Renal pelvis (tissue), 4 donors: ENCODE measurements around the gene RASGRF2. TPM values are rescaled to one million over a fixed set of nuclear protein-coding genes. Genes with fewer than 3 reads are reported as not detected.
"Not testable (repeated sequence)": the region's sequence is repeated elsewhere in the genome, so short reads cannot be mapped to it uniquely, and the experiment has no call there.

Experiments used
- DNase-seq: peaks from one replicate; pipeline ENCODE4 v3.0.0-alpha.2; 2013
- polyA plus RNA-seq, 3 donors: library from polyadenylated mRNA; unstranded; fragments of 120-200 nt; gene quantifications; one replicate each; pipeline ENCODE4 v1.2.1, GENCODE V29; 2013; ENCODE audit not compliant: insufficient read length in 3 of 3

The RASGRF2 gene
- polyA plus RNA-seq, 3 donors = 1.4 to 2.5 (median 2.1) TPM

DNA sequence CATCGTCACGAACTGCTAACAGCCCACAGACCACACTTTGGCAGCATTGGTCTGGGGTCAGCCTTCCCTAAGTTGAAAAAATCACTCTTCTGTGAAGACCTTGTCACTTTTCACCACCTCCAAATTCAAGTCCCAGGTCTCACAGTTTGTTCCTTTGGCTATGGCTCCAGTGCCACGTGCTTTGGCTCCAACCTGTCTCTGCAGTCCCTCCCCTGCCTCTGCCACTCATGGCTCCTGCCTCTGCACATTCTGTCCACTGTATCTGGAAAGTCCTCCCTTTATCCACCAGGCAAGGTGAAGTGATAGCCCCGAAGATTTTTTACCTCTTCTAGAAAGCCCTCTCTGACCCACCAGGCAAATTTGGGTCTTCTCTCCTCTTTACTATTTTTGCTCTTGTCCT is 278.3 kb downstream of the RASGRF2 start:
- DNase-seq = no peak

DNA sequence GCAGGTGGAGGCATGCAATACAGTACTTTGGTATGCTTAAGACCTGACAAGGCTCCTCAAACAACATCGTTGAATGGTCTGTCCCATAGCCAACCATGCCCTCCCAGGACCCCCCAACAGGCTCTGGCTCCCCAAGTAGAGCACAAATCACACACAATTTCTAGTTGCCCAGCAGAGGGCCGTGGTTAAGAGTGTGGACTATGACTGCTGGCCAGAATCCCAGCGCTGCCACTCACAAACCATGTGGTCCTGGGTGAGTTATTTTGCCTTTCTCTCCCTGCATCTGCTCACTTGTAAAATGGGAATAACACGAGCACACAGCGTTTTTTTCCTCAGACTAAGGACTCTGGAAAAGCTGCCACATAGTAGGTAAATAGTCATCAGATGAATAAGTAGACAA is 279.4 kb downstream of the RASGRF2 start:
- no peak for DNase-seq

DNA sequence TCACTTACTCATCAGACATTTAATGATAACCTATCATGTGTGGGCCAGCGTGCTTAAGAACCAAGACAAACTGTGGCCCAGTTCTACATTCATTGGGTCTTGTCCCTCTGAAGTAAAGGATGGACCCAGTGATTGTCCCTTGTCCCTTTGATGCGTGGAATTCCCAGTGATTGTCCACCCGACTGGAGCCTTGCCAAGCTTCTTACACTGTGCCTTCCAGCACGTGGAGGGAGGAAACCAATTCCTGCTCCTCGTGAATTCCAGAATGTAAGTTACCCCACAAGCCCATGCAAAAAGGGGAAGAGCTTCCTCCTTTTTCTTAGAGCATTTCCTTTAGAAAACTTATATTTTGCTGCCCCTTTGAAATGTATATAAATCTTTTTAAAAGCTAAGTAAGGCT is 280.8 kb downstream of the RASGRF2 start:
- no peak for DNase-seq

DNA sequence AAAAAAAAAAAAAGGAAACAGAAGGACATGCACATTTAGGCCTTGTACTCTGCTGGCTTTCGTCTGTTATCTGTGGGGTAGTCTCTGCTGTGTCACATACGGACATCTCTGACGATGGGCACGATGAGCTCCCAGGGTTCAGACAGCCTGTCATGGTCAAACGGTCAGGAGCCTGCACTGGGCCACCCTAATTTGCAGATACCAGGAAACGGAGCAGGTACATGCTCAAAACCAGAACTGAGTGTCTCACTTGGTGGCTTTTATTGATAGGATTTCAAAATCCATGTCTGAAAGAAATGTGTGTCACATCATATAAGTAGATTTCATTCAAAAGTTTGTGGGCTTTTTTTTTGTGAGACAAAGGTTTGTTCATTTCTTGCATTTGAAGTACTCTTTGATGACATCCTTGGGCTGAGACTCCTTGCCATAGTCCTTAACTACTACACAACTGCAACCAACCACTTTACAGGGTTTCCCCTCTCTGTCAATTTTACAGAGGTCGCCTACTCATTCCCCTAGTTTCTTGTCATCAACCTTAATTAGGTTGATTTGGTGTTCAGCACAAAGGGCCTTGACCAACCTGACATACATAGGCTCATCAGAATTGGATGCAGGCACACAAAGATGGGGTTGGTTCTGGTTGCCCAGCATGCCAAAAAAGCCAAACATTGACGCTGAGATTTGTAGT is 281.9 kb downstream of the RASGRF2 start:
- DNase-seq = no peak

DNA sequence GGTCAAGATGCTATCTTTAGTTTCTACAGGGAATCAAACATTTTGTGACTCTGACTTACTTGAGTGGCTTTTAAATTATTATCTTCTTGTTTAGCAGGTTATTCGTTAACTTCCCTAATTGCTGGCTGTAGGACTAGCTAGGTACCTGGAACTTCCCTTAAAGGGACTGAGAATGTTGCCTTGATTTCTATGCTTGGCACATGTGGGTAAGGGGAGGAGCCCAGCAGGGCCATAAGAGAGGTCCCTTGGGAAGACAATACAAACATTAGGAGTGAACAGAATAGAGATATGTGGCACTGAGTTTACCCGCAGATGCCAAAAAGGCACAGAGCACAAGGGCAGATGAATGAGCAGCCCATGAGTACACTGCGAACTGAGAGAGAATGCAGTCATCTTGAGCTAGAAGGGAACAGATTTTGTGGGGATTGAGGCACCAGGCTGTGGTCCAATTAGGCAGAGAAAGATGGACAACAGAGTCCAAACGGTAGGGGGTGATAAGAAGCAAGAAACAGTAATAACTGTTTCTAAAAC is 282.8 kb downstream of the RASGRF2 start:
- DNase-seq = no peak

DNA sequence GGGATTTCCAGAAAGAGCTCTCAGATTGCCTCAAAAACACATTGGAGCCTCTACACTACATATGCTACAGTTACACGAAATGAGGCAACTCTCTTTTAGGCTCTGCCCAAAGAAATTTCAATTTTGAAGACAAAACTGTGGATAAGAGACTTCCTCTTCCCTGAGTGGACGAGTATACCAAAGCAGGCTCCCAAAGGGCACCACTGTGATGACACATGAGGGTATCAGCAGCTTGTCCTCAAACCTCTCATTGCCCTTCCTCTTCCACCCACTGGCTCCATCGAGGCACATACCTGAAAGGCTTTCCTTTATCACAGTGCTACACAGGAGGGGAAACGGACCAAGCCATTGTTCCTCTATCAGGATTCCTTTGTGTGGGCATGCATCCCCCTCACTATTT is 284.3 kb downstream of the RASGRF2 start:
- DNase-seq = no peak

DNA sequence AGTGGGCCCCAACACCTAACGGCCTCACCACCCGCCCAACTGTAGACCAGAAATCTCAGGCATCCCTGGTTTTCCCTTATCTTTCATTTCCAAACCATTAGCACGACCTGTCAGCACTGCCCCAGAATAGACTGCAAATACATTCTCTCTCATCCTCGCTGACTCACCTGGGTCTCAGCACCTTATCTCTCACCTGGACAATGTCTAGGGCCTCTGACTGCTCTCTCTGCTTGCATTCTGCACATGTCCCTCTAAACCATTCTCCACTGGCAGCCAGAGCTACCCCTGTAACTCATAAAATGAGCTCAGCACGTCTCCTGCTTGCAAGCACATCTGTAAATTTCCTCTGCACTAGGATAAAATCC is 285.7 kb downstream of the RASGRF2 start:
- DNase-seq = no peak

DNA sequence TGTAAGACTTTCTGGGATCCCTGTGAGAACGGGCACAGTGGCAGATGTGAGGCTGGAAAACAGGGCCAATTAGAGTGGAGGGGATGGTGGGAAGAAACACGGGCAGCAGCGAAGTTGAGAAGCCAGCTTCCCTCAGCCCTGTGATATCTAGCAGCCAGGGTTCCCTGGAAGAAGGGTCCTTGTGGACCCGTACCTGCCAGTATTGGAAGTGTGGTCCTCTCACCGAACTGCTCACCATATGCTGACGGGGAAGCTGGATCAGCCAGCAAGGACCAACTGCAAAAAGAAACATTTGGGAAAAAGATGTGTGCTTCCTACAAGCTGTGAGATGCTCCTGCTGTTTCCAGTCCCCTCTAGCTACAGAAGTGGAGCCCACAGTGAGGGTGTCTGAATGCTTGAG is 286.5 kb downstream of the RASGRF2 start:
- DNase-seq = no peak

DNA sequence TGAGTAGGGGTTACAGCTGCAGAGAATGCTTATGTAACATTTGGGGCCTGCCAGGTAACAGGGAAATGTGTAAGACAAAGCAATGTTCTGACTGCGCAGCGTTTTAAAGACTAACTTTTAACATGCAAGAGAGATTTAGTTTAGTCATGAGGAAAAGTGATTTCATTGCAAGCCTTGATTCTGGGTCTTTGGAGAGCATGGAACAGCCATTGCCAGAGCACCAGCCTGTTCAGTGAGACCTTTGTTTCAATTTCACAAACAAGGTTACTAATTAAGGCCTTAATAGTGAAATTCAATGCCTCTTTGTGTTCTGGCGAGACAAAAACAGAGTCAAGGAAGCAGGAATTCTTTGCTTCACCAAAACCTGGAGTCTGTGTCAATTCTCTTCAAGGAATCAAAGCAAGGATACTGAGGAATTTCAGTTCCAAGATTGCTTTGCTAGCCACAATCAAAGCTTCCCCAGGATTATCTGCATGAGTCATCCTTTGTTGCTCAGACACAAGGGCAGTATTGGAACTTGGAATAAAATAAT is 287.3 kb downstream of the RASGRF2 start:
- DNase-seq = no peak

DNA sequence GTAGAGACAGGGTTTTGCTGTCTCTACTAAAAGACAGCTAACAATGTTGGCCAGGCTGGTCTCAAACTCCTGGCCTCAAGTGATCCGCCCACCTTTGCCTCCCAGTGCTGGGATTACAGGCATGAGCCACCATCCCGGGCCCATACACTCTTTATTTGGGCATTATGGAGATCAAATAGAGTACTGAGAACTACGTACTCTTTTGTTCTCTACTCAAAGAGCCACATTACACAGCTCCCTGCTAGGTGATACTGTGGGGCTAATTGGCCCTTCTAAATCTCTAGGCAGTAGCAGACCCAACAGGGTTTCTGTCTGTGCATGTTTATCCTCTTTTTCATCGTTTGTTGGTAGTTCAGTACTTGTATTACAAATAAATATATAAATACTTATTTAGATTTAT is 289.1 kb downstream of the RASGRF2 start:
- no peak for DNase-seq

DNA sequence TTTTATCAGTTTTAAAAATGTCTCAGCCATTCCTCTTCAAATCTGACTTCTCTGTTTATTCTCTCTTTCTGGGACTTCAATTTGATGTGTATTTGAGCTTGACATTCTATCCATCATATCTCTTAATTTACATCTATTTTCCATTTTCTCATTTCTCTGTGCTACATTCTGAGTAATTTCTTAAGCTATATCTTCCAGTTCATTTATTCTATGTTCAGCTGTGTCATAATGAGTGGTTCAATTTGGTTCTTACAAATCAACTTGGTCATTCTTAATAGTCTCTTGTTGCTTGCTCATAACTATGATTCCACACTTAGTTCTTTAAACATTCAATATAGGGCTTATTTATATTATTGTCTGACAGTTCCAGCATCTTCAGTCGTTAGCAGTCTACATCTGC is 289.8 kb downstream of the RASGRF2 start:
- DNase-seq = no peak

DNA sequence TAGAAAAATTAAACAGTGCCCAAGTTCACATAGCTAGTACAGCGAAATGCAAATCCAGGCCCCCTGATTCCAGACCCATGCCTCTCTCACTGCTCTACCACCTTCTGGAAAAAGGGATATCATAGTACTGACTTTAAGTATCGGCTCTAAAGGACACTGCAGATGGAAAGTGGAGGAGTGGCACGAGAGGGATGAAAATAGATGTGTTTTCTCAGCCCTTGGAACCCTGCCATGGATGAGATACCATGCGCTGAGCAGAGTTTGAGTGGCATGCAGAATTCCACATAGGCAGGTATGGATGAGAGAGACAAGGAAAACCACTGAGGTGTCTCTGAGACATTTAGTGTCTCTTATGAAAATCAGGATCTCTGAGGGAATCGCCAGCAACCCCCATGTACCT is 291.8 kb downstream of the RASGRF2 start:
- DNase-seq = no peak

DNA sequence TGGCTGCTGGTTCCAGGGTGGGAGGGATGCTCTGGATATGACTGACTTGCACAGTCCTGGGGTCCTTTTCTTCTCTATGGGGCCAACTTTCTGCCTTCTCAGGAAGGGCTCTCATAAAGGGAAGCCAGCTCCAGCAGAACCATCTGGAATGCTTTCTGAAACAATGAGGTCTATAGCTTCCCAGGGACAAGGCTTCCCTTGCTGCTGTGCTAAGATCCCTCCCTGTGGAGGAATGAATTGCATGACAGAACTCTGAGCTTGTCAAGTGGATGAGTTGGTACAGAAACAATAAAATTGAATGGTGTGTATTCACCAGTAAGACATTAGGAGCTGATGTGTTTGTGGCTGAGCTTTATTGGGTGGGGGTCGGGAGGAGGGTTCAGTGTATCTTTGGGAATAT is 292.7 kb downstream of the RASGRF2 start:
- no peak for DNase-seq

DNA sequence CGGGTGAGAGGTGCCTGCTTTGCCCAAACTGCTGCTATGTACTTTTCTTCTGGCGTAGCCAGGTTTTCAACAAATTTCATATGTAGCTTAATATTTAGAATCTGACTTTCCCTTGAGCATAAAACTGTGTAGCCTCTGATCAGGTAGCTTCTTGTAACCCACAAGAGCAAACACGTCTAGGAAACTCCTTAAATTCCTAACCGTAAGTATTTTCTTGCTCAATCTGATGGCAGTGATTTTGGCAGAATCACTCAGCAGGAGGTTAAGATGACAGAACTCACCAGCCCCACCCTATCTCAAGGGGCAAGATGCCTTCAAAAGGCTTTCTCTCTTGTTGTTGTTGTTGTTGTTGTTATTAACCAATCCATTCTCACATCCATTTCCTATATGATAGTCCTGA is 293.7 kb downstream of the RASGRF2 start:
- no peak for DNase-seq

DNA sequence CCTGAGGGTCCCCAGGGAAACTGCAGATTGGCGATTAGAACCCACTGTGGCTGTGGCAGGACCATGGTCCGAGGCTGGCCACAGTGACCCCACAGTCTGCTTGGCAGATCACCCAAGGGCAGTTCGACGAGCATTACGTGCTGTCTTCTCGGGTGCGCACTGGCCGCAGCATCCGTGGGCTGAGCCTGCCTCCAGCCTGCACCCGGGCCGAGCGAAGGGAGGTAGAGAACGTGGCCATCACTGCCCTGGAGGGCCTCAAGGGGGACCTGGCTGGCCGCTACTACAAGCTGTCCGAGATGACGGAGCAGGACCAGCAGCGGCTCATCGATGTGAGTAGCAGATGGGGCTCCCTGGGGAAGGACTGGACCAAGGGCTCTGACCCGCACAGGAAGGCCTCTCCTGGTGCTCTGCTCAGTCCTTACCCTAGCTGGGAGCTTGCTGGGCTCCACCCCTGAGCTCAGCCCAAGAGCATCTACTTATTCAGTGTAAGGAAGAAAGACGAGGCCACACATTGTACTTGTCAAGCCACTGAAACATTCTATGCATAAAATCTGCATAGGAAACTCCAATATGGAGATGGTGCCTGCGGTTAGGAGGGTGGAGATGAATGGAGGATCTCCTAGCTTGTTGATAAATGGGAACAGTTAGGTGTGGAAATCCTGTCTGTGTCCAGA is 294.9 kb downstream of the RASGRF2 start:
- no peak for DNase-seq

DNA sequence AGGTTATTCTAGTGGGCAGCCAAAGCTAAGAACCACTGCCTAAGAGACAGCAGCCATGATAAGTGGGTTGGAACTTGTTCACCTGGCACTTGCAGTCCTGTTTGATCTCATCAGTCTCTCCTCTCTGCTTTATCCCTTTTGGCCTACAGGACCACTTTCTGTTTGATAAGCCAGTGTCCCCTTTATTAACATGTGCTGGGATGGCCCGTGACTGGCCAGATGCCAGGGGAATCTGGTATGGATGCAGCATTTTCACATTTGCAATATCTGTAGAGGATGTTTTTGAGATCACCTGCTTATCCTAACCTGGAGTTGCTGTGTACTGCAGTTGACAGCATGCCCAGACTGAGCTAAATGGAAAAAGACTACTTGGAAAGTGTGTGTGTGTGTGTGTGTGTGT is 296.6 kb downstream of the RASGRF2 start:
- DNase-seq = no peak

DNA sequence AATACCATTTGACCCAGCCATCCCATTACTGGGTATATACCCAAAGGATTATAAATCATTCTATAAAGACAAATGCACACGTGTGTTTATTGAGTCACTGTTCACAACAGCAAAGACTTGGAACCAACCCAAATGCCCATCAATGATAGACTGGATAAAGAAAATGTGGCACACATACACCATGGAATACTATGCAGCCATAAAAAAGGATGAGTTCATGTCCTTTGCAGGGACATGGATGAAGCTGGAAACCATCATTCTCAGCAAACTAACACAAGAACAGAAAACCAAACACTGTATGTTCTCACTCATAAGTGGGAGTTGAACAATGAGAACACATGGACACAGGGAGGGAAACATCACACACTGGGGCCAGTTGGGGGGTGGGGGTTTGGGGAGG is 302.6 kb downstream of the RASGRF2 start:
- DNase-seq = not testable (repeated sequence)

DNA sequence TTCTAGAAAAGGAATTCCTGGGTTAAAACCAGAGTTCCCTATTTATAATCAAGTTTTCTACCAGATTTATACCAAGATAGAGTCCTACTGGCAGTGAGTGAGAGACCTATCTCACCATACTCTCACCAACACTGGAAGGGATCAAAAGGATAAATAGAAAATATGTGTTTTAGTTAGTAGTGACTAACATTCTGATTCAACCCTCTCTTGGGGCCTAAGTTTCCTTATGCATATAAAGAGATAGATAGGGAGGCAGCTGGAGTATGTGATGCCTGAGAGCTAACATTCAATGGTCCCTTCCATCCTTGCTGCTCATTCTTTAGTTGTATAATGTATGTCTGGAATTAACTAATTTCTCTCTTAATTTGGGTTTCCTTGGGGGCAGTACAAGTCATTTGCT is 304.9 kb downstream of the RASGRF2 start:
- no peak for DNase-seq

DNA sequence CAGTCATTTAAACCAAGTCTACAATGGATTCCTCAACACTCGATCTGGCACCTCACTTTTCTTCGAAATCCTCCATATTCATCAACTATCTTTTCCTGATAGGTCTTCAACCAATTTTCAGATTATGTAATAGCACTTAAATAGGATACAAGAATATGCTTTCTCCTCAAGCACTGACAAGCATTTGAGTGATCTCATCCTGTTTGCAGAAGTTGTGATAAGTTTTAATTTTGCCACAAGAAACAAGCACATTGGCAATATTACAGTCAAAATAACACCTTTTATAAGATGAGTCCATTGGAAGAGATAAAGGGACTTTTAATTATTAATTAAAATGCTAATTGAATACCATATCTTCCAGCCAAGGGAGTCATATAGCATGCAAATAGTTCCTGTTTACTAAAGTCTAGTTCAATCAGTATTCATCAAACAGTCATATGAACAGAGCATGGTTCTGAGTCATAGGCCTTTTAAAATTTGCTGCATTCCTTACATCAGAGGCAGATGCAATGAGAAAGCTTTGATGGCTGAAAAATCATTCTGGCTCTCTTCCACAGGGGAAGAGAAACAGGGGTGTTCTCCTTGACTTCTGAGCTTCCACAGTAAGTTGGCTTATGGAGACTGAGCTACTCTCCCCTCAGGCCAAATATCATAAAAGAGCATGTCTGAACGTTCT is 308.5 kb downstream of the RASGRF2 start:
- DNase-seq = no peak

DNA sequence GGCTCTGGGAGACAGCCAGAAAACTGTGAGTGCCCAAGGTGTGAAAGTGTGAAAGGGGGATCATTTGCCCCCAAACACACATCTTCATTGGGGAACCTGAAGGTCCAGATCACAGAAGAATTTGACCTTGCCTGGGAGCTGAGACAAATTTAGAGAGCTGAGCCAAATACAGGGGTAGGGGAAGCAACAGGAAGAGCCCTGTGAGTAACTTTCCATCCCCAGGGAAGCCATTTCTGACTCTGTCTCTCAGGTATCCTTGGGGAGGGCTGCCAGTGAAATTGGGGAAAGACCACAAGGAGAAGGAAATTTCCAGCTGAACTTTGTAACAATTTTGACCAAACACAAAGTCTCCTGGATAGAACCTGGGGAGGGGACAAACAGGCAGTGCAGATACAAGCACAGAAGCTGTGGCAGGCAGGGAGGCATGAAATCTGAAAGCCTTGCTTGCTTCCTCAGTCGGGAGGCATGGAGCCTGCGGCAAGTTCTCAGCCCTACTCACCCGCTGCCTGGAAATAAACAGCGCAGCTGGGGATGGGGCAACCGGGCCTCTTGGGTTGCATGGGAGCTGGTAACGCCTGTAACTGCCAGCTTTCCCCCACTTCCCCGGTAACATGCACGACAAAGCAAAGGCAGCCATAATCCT is 309.7 kb downstream of the RASGRF2 start:
- DNase-seq = no peak

DNA sequence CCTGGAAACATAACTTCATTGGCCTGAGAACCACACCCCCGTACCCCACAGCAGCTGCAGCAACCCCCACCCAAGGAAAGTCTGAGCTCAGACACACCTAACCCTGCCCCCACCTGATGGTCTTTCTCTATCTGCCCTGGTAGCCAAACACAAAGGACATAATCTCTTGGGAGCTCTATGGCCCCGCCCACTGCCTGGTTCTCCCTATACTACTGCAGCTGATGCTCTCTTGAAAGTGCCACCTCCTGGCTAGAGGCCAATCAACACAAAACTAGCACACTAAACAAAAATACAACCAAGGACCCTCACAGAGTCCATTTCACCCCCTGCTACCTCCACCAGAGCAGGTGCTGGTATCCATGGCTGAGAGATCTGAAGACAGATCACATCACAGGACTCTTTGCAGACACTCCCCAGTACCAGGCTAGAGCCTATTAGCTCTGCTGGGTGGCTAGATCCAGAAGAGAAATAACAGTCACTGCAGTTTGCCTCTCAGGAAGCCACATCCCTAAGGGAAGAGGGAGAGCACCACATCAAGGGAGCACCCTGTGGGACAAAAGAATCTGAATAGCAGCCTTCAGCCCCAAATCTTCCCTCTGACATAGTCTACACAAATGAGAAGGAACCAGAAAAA is 310.3 kb downstream of the RASGRF2 start:
- not testable (repeated sequence) for DNase-seq
